Colonic mucosa (tissue), 4 donors: ENCODE measurements around the gene C1orf167. TPM values are rescaled to one million over a fixed set of nuclear protein-coding genes. Genes with fewer than 3 reads are reported as not detected.

Experiments used
- DNase-seq: peaks from one replicate; pipeline ENCODE4 v3.0.0-alpha.2; 2020
- H3K27ac ChIP-seq: fragments of 200-600 bp; one replicate; pipeline ENCODE4 v1.8.0; 2021
- H3K27me3 ChIP-seq: fragments of 200-600 bp; one replicate; pipeline ENCODE4 v1.8.0; 2021
- H3K36me3 ChIP-seq: fragments of 200-600 bp; one replicate; pipeline ENCODE4 v1.8.0; 2021
- H3K4me1 ChIP-seq: fragments of 200-600 bp; one replicate; pipeline ENCODE4 v1.8.0; 2021; ENCODE audit warnings: mild to moderate bottlenecking
- H3K4me3 ChIP-seq: fragments of 200-600 bp; one replicate; pipeline ENCODE4 v1.8.0; 2021
- H3K9ac ChIP-seq, 2 donors: one replicate each; pipeline ENCODE4 v1.7.0; 2013; ENCODE audit warnings: control low read depth in 2 of 2, low read depth in 2 of 2, low read length in 2 of 2
- H3K9me3 ChIP-seq: fragments of 200-600 bp; one replicate; pipeline ENCODE4 v1.8.0; 2021
- intact Hi-C: fragments of 100-400 bp; cut with DNase I; formaldehyde crosslinking; loops from one replicate; pipeline ENCODE4 v1.14.1; 2022
- total RNA-seq, 2 donors: library from RNA; stranded (reverse); fragmentation: NEBNext Ultra II Directional in 1 of 2; extraction: Animal tissue kit (Norgen Biotek cat#: 25700) in 1 of 2; gene quantifications; one replicate each; pipeline ENCODE4 v1.2.1, GENCODE V29; 2021
- TF ChIP-seq, protein P1 (sequence below): fragments of 200-600 bp; IDR thresholded peaks from one replicate; pipeline ENCODE4 v1.8.0; 2022; ENCODE audit warnings: antibody characterized with exemption, mild to moderate bottlenecking
- donor health status: healthy.
- donor health status: DM: no; HTN: no; CAD: no.
- donor health status: DM: no; HTN: no; CAD: no.

The C1orf167 gene
- total RNA-seq, 2 donors from 2014 or later, result not detected

DNA sequence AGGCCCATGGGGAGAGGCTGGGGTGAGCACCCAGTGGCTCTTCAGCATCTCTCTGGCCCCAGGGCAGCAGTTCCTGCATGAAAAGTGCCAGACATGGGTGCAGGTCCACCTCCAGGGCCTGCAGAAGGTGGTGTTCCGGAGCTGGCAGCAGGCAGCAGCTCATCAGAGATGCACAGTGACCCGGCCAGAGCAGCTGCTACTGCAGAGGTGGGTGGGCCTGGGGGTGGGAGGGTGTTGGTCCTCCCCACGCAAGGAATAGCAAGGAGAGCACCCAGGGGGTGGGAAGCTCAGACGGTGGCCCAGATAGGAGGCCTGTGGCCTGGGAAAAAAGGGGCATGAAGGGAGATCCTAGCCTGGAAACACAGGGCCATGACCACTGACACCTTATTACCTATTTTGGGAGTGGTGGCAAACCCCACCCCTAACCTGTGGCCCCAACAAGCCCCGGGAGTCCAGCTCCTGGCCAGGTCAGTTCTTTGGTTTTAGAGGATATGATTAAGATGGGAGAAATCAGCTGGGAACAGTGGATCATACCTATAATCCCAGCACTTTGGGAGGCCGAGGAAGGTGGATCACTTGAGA, 20.2 kb downstream of the C1orf167 start:
- Histone ChIP-seq H3K27me3 (no peaks in the 10 kb centered on the region), H3K9me3 (no peaks in the 10 kb centered on the region), H3K9ac (no peak overlapping the region), H3K27ac (no peak overlapping the region), H3K4me3 (no peak overlapping the region), H3K36me3 (no peaks in the 10 kb centered on the region), H3K4me1 (no peaks in the 10 kb centered on the region)
- TF ChIP-seq, protein P1, sequence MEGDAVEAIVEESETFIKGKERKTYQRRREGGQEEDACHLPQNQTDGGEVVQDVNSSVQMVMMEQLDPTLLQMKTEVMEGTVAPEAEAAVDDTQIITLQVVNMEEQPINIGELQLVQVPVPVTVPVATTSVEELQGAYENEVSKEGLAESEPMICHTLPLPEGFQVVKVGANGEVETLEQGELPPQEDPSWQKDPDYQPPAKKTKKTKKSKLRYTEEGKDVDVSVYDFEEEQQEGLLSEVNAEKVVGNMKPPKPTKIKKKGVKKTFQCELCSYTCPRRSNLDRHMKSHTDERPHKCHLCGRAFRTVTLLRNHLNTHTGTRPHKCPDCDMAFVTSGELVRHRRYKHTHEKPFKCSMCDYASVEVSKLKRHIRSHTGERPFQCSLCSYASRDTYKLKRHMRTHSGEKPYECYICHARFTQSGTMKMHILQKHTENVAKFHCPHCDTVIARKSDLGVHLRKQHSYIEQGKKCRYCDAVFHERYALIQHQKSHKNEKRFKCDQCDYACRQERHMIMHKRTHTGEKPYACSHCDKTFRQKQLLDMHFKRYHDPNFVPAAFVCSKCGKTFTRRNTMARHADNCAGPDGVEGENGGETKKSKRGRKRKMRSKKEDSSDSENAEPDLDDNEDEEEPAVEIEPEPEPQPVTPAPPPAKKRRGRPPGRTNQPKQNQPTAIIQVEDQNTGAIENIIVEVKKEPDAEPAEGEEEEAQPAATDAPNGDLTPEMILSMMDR, result no peak
- intact Hi-C loops, result no loop called here
- no peak for DNase-seq

DNA sequence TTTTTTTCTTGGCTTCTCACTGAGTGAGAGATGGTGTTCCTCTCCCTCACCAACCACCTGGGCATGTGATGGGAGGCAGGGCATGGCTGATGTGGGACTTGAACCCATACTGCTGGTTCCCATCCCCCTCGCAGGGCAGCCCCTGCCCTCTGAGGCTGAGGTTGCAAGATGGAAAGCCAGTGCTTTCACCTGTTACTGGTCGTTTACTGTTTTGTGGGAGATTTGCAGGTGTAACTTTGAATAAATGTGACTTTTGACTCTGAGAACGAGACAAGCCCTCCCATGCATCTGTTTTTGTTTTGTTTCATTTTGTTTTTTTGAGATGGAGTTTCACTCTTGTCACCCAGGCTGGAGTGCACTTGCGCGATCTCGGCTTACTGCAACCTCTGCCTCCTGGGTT, 21.6 kb downstream of the C1orf167 start:
- Histone ChIP-seq H3K9ac (no peak overlapping the region), H3K36me3 (no peaks in the 10 kb centered on the region), H3K4me3 (no peak overlapping the region), H3K4me1 (peaks cover 6% of the 10 kb centered on the region), H3K27ac (no peak overlapping the region), H3K27me3 (no peaks in the 10 kb centered on the region), H3K9me3 (no peaks in the 10 kb centered on the region)
- TF ChIP-seq, protein P1, result no peak
- DNase-seq, result no peak
- intact Hi-C loops, result no loop called here

DNA sequence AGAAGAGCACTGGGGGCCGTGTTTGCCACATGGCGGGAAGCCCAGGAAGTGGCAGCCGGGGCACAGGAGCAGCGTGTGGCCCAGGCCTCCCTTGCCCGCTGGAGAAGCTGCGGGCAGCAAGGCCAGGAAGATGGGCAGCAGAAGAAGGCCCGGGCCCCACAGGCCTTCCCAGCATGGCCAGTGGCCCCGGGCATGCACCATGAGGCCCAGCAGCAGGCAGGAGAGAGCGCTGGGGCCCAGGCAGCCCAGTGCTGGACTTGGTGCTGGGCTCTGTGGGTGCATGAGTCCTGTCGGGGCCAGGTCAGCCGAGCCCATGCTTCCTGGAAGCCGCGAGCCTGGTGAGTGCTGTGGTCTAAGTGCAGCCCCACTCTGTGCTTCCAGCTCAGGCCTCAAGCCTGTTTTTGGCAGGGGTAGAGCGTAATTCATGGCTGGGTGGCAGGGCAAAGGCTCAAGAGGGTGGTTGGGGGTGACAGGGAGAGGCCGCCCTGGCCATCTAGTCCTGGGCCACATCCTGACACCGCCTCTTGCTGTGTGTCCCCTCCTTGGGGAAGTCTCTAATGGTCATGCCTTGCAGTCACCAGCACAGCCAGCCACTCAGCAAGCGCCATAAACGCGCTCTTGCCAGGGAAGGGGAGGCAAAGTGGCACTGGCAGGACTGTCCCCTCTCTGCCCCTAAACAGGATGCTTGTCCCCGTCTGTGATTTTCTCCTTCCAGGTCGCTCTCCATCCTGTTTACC, 22.4 kb downstream of the C1orf167 start:
- no peak for DNase-seq
- Histone ChIP-seq H3K9ac (peak overlapping the region in 1 of 2 donors; percentile 28), H3K4me1 (peaks cover 6% of the 10 kb centered on the region), H3K9me3 (no peaks in the 10 kb centered on the region), H3K4me3 (no peak overlapping the region), H3K36me3 (no peaks in the 10 kb centered on the region), H3K27me3 (no peaks in the 10 kb centered on the region), H3K27ac (no peak overlapping the region)
- intact Hi-C loops, result no loop called here
- TF ChIP-seq, protein P1, result no peak

DNA sequence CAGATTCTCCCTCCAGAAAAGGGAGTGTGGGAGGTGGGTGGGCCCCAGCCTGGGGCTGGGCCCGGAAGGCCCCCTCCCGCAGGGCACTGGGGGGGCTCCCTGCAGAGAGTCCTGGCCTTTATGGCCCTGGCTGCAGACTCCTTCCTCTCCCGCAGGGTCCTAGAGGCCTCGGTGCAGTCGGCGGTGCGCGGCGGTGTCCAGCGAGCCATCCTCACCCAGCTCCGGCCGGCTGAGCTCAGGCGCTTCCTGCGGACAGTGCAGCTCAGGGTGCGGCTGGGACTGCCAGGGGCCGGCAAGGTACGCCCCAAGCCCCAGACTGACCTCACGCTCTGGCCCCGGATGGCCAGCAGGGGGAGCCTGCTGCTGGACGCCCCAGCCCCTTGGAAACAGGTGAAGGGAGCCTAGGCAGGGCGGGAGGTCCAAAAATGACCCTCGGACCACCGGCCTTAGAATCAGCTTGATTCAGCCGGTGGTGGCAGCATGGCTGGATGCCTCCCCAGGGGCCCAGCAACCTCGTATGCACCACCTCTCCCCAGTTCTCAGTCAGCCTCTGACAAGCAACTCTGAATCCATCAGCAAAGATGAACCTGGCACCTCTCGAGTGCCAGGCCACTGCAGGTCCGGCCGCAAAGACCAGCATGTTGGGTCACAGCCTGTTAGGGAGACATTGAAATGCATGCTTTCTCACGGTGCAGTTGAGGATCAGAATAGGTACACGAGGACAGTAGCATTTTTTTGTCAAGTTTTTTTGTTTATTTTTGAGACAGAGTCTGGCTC, 23.2 kb downstream of the C1orf167 start:
- H3K4me1 ChIP-seq, result peaks cover 13% of the 10 kb centered on the region
- H3K9ac ChIP-seq, result peak overlapping the region; percentile 19 to 28
- H3K4me3 ChIP-seq, result peak overlapping the region; percentile 16

DNA sequence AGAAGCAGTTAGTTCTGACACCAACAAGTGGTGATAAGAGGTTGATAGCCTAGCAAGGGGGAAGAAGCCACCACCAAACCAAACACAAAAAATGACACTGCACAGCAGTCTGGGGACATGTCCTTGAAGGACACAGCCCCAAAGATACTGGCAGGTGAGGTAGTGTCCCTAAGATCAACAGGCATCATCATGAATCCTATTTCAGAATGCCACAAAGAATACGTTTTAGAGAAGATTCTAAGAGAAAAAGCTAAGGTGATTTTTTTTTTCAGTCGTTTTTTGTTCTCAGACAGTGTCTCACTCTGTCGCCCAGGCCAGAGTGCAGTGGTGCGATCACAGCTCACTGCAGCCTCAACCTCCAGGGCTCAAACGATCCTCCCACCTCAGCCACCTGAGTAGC, 24.2 kb downstream of the C1orf167 start:
- Histone ChIP-seq H3K4me3 (no peak overlapping the region), H3K27ac (no peak overlapping the region)
- TF ChIP-seq, protein P1, result no peak

More for the DNA sequence above, 23.2 kb downstream of the C1orf167 start:
- no peaks in the 10 kb centered on the region for H3K9me3 ChIP-seq
- intact Hi-C loops, result no loop called here
- H3K36me3 ChIP-seq, result no peaks in the 10 kb centered on the region
- H3K27me3 ChIP-seq, result no peaks in the 10 kb centered on the region
- DNase-seq, result peak; percentile 68
- TF ChIP-seq, protein P1, result peak; percentile 73
- no peak overlapping the region for H3K27ac ChIP-seq

More for the DNA sequence above, 24.2 kb downstream of the C1orf167 start:
- Histone ChIP-seq H3K36me3 (no peaks in the 10 kb centered on the region), H3K4me1 (peaks cover 13% of the 10 kb centered on the region), H3K9me3 (no peaks in the 10 kb centered on the region), H3K27me3 (no peaks in the 10 kb centered on the region), H3K9ac (peak overlapping the region in 1 of 2 donors; percentile 8)
- intact Hi-C loops, result no loop called here
- no peak for DNase-seq
